Fibroblast of pulmonary artery (primary cell): ENCODE measurements around the gene TAF11.
A peak's percentile ranks its signal among the peaks of the same experiment; 100 is the strongest.
"Not testable (repeated sequence)": the region's sequence is repeated elsewhere in the genome, so short reads cannot be mapped to it uniquely, and the experiment has no call there.

Experiments
- DNase-seq: peaks from one replicate; pipeline ENCODE4 v3.0.0-alpha.2; 2010; ENCODE audit warnings: low read depth
- H3K4me3 ChIP-seq: replicated peaks from 2 replicates; pipeline ENCODE4 v1.5.1; 2011; ENCODE audit warnings: low read depth, mild to moderate bottlenecking, control low read depth, low read length, moderate library complexity
- TF ChIP-seq, protein P1 (sequence below): IDR thresholded peaks from 2 replicates; pipeline ENCODE4 v1.5.1; 2011; ENCODE audit warnings: mild to moderate bottlenecking, control low read depth, low read length, inconsistent platforms; ENCODE audit errors: missing control alignments

Gene TAF11

DNA sequence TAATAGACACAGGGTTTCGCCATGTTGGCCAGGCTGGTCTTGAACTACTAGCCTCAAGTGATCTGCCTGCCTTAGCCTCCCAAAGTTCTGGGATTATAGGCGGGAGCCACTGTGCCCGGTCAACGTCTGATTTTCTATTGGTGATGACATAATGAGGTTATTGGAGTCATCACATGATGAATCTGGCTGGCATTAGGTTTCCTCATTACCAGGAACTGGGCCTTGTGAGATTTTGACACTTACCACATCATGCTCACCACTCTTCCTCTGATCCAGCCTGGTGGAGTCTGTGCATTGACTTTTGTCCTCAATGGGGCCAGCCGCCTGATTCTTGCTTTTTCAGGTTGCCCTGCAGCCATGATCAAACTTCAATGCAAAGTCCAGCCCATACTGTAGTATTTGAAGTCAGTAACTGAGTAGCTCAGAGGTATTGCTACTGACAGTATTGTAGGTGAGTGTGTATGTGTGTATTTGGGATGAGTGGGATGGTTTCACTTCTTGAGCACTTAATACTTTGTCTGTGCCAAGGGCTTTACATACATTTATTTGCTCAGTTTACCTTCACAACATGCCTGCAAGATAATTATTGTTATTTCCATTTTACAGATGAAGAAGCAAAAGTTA, 17.3 kb upstream of the TAF11 start:
- TF ChIP-seq, protein P1, sequence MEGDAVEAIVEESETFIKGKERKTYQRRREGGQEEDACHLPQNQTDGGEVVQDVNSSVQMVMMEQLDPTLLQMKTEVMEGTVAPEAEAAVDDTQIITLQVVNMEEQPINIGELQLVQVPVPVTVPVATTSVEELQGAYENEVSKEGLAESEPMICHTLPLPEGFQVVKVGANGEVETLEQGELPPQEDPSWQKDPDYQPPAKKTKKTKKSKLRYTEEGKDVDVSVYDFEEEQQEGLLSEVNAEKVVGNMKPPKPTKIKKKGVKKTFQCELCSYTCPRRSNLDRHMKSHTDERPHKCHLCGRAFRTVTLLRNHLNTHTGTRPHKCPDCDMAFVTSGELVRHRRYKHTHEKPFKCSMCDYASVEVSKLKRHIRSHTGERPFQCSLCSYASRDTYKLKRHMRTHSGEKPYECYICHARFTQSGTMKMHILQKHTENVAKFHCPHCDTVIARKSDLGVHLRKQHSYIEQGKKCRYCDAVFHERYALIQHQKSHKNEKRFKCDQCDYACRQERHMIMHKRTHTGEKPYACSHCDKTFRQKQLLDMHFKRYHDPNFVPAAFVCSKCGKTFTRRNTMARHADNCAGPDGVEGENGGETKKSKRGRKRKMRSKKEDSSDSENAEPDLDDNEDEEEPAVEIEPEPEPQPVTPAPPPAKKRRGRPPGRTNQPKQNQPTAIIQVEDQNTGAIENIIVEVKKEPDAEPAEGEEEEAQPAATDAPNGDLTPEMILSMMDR, result no peak
- DNase-seq, result no peak
- no peak overlapping the region for H3K4me3 ChIP-seq

DNA sequence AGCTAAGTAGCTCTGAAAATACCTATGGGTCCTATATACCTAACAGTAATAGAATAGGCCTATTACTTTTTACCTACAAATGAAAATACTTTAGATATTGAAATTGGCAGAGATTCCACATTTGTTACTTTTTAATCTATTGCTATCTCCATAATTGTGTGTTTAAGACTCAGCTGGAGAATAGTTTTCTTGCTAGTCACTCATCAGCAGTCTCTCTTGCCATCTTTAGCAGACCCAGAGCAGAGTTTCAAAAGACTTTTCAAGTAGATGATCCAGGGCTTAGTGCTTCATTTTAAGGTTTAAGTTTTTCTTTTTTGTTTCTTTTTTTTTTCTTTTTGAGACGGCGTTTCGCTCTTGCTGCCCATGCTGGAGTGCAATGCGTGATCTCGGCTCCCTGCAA, 14.1 kb upstream of the TAF11 start:
- DNase-seq, result peak; percentile 37
- TF ChIP-seq, protein P1, result no peak
- H3K4me3 ChIP-seq, result no peak overlapping the region

DNA sequence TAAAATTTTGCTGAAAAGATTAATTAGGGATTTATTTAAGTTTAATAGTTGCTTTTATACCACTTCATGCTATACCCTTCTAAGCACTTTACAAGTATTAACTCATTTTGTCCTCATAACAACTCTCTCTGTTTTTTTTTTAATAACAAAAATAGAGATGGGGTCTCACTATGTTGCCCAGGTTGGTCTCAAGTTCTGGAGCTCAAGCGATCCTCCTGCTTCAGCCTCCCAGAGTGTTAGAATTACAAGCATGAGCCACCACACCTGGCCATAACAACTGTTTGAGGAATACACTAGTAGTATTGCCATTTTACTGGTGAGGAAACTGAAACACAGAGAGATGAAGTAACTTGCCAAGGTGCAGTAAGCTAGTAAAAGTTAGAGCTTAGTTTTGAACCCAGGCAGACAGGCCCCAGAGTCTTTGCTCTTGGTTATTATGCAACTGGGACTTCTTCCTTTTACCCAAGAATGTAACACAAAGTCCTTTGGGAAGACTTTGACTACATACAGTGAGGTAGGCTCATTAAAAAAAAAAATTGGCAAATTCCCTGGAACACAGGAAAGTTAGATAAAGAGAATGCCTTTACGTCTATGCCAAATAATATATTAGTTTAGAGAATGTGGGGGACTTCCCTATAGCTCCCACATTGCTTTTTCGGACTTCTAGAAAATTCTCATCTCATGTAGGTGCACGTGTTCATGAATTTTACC, 12.6 kb upstream of the TAF11 start:
- DNase-seq, result peak; percentile 69
- TF ChIP-seq, protein P1, result no peak
- no peak overlapping the region for H3K4me3 ChIP-seq

DNA sequence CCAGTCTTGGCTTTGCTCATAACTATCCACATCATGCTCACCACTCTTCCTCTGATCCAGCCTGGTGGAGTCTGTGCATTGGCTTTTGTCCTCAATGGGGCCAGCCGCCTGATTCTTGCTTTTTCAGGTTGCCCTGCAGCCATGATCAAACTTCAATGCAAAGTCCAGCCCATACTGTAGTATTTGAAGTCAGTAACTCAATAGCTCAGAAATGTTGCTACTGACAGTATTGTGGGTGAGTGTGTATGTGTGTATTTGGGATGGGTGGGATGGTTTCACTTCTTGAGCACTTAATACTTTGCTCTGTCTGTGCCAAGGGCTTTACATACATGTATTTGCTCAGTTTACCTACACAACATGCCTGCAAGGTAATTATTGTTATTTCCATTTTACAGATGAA, 11.9 kb upstream of the TAF11 start:
- H3K4me3 ChIP-seq, DNase-seq: not testable (repeated sequence)

DNA sequence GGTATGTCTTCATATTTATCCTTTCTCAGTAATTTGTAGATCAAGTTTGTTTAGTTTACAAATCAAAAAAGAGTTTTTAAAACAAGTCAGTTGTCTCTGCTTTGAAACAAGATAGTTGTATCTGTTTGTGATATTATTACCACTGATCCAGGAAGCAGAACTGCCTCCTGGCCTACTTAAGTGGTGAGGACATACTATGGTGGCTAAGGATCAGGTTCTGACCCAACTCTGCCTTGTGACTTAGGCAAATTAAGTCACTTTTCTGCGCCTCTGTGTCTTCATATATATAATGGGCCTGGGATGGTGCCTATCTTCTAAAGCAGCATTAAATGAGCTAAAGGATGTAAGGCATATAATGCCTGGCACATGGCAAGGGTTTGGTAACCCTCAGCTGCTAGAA, 9.9 kb upstream of the TAF11 start:
- TF ChIP-seq, protein P1, result no peak
- no peak overlapping the region for H3K4me3 ChIP-seq

DNA sequence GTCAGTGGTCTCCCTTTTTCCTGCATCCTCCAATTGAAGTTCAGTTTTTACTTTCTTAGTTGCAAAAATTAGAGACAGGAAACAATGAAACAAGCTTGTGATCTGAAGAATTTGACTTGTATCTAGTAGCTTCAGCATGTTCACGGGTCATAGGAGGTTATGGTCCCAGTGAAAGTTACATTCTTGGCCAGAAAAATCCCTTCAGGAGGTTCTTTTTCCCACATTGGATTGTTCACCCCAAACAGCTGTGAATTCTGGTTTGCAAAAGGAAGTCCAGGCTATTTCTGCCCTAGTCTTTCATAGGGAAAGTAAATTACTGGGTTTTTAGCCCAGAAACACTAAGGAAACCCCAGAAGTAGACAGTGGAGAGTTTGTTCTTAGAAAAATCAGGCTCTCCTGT, 9.3 kb upstream of the TAF11 start:
- TF ChIP-seq, protein P1, result no peak
- no peak overlapping the region for H3K4me3 ChIP-seq
- DNase-seq, result no peak

More for the DNA sequence above, 9.9 kb upstream of the TAF11 start:
- no peak for DNase-seq

DNA sequence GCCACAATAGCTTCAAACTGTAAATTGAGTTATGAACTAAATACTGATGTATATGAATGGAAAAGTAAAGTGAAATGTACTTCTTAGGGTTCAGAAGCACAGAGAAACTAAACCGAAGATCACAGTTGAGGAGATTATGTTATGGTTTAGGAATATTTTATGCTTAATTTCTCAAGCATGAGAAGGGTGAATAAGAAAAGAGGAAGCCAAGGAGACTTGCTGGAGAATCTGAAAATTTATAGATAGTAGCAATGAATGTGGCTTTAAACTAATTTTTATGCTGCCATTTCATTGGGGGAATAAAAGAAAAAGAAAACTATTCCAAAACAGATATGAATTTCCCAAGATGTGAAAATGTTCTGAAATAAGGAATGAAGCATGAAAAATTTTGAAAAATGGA, 6.9 kb upstream of the TAF11 start:
- TF ChIP-seq, protein P1, result no peak
- DNase-seq, result no peak

More for the DNA sequence above, 6.9 kb upstream of the TAF11 start:
- H3K4me3 ChIP-seq, result no peak overlapping the region
